NK-92 treated with Interleukin-12 subunit alpha and Interleukin-12 subunit beta, amount 100 ng/mL, for 24 hours (cell line): ENCODE results near the gene C17orf75.

Source experiments
- DNase-seq: peaks from one replicate; lab custom pipeline; 2025; lab: John Stamatoyannopoulos, UW

The C17orf75 gene

DNA sequence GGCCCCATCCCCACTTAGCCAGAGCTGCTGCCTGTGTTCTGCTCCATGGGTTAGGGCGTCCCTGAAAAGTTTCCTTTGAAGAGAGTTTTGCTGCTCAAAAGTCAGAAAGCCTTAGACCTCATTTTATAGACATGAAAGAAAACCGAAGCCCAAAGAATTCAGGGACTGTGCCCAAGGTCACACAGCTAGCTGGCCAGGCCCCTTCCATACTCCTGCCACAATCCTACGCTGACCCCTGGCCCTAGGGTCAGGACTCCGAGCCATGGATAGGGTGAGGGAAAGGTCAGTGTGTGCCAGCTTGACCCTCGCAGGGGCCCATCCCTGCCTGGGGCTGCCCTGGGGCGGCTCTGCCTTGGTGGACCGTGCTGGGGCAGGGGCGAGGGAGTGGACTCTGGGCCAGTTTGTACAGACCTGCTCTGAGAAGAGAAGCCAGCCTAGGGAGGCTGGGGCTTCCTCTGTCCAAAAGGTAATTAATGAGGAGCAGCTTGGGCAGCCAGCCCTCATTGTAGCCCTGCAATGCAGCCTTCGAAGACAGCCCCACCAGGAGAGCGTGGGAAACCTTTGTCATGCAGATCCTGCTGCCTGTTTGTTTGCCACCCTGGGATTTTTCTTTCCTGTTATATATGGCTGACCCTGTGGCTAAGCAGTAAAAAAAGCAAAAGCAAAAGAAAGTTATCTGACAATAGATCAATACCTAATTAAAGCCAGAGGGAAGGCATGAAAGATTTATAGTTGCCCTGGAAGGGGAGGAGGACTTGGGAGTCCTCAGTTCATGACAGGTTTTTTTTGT is 38.9 kb downstream of the C17orf75 start:
- DNase-seq, result no peak

GRCh38 chr17:32302037-32302436 is 39.9 kb downstream of the C17orf75 start:
- DNase-seq, result no peak

GRCh38 chr17:32299580-32300164 is 42.3 kb downstream of the C17orf75 start:
- no peak for DNase-seq

DNA sequence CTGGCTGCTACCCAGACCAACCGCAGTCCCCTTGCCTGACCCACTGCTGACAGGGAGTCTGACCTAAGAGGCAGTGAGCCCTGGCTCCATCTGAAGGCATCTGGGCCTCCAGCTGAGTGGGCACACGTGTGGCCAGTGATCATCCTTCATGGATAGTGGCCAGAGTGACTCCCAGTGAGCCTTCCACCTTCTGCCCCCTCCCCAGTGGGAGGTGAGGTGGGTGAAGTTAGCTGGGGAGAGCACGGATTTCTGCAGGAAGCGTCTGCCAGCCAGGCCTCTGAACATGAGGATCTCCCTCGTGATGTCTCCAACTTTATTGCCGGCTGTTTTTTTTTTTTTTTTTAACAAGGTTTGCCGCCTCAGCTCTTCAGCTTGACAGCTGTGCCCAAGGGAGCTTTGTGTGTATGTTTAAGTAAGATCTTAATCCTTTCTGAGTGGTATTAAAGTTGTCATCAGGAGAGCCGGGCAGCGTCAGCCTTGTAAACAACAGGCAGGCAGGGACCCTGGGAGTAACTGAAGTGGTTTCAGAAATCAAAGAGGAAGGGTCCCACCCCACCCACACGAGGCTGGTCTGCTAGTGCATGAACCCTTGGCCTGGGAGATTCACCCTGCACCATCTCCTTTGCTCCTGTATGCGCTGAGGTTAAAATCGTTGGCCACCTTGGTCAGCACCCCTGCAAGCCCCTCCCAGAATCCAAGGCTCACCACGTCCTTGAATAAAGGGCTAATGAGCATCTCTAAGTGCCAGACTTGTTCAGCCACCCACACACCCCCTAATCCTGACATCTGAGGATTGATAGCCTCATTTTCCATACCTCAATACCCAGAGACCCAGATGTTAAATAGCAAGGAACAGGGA is 43.0 kb downstream of the C17orf75 start:
- no peak for DNase-seq

- DNase-seq, result no peak
Observed at GRCh38 chr17:32298298-32298697, 43.7 kb downstream of the C17orf75 start.

- DNase-seq, result no peak
Observed at GRCh38 chr17:32297860-32298259, 44.1 kb downstream of the C17orf75 start.

DNA sequence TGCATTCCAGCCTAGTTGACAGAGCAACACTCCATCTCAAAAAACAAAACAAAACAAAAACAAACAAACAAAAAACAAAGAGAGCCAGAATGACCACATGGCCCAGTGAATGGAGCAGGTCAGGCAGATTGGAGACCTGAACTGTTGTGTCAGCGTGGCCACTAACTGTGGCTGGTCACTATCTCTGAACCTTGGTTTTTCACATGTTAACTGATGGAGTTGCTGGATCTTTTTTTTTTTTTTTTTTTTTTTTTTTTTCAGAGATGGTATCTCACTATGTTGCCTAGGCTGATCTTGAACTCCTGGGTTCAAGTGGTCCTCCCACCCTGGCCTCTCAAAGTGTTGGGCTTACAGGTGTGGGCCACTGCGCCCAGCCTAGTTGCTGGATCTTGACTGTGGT is 44.5 kb downstream of the C17orf75 start:
- no peak for DNase-seq

DNA sequence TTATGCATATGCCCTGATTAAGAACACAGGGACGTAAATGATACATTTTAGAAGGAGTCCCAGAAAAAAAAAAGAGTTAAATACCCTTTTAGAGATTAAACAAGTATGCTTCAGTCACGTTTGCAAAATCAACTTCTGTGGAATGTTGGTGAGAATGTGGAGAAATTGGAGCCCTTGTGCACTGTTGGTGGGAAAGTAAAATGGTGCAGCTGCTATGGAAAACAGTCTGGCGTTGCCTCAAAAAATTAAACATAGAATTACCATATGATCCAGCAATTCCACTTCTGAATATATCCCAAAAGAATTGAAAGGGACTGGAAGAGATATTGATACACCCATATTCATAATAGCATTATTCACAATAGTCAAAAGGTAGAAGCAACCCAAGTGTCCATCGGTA is 49.9 kb downstream of the C17orf75 start:
- no peak for DNase-seq

DNA sequence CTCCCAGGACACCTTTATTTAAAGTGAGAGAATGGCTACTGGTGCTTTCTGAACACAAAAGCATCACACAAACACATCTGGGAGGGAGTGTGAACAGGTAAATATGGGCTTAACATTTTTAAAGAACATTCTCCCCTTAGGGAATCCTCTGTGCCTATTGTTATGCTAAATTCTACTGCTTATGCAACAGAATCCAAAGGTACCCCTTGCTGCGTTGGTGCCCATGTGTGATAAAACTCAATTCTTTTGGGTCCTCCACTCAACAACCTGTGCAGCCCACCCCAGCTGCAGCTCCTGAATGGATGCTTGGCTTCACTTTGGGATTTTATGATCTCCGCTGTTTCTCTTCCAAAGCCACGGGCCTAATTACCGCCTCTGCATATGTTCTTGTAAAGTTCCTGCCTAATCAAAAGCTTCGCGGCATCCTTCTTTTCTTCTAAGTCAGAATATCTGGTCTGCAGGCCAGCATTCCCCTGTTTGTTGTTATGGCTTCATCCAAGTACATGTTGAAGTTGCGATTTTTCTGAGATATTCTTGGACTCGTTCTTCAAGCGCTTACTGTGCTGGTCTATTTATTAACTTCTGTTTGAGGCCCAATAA is 52.4 kb downstream of the C17orf75 start:
- no peak for DNase-seq

- no peak for DNase-seq
Observed at GRCh38 chr17:32288615-32289014, 53.4 kb downstream of the C17orf75 start.

- DNase-seq, result no peak
Observed at GRCh38 chr17:32287804-32288511, 54.0 kb downstream of the C17orf75 start.

GRCh38 chr17:32286518-32286900 is 55.5 kb downstream of the C17orf75 start:
- DNase-seq, result no peak

- DNase-seq, result no peak
Observed at GRCh38 chr17:32285746-32286517, 56.0 kb downstream of the C17orf75 start.

DNA sequence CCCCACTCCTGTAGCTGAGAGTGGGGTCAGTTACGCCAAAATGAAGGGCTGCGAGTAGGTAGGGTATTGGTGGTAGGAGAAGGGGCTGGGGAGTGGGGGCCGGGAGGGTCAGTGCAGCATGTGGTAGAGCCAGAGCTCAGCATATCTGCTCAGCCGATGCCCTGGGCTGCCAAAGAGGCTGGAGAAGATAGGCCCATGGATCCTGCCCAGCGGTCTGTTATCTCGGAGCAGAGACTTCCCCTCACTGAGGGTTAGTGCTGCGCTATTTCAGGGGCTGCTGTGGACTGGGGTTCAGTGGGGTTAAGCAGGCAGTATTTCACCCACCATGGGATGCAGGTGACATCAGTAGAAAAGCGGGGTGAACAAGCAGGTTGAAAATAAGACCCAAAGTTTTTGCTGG is 56.7 kb downstream of the C17orf75 start:
- no peak for DNase-seq

- no peak for DNase-seq
Observed at GRCh38 chr17:32283745-32284201, 58.2 kb downstream of the C17orf75 start.

- DNase-seq, result no peak
Observed at GRCh38 chr17:32281011-32281451, 60.9 kb downstream of the C17orf75 start.

GRCh38 chr17:32279891-32280716 is 61.9 kb downstream of the C17orf75 start:
- DNase-seq, result no peak

DNA sequence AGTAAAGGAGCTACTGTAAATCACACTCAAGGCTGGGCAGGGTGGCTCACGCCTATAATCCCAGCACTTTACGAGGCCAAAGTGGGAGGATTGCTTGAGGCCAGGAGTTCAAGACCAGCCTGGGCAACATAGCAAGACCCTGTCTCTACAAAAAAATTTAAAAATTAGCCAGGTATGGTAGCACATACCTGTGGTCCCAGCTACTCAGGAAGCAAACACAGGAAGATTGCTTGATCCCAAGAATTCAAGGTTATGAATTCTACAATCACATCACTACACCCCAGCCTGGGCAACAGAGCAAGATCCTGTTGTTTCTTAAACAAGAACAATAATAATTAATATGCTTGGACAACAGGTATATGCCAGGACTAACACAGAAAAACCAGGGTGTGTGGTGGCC is 63.2 kb downstream of the C17orf75 start:
- no peak for DNase-seq
